MG63 (cell line): ENCODE measurements around the gene SCGB2A2. TPM values are rescaled to one million over a fixed set of nuclear protein-coding genes. Genes with fewer than 3 reads are reported as not detected.

Experiments
- DNase-seq: peaks from one replicate; pipeline ENCODE4 v3.0.0-alpha.2; 2020
- H3K27me3 ChIP-seq: fragments of 250-450 bp; sonication (Bioruptor Pico); 2 replicates; pipeline ENCODE4 v1.5.1; 2020; ENCODE audit warnings: mild to moderate bottlenecking, moderate library complexity
- H3K36me3 ChIP-seq: fragments of 250-450 bp; sonication (Bioruptor Pico); 2 replicates; pipeline ENCODE4 v1.5.1; 2020; ENCODE audit warnings: mild to moderate bottlenecking, moderate library complexity
- H3K4me3 ChIP-seq: fragments of 250-450 bp; sonication (Bioruptor Pico); 2 replicates; pipeline ENCODE4 v1.5.1; 2020; ENCODE audit warnings: mild to moderate bottlenecking, moderate library complexity
- H3K9me3 ChIP-seq: fragments of 250-450 bp; sonication (Bioruptor Pico); 2 replicates; pipeline ENCODE4 v1.5.1; 2020; ENCODE audit warnings: mild to moderate bottlenecking, moderate library complexity
- total RNA-seq: library from RNA; depleted of rRNA; stranded (reverse); fragments of >200 nt; shearing (Covaris generic); gene quantifications from 2 replicates; pipeline ENCODE4 v1.2.3, GENCODE V29; 2014; ENCODE audit warnings: low replicate concordance; rRNA removed

The SCGB2A2 gene
- not detected in 2 replicates for total RNA-seq

DNA sequence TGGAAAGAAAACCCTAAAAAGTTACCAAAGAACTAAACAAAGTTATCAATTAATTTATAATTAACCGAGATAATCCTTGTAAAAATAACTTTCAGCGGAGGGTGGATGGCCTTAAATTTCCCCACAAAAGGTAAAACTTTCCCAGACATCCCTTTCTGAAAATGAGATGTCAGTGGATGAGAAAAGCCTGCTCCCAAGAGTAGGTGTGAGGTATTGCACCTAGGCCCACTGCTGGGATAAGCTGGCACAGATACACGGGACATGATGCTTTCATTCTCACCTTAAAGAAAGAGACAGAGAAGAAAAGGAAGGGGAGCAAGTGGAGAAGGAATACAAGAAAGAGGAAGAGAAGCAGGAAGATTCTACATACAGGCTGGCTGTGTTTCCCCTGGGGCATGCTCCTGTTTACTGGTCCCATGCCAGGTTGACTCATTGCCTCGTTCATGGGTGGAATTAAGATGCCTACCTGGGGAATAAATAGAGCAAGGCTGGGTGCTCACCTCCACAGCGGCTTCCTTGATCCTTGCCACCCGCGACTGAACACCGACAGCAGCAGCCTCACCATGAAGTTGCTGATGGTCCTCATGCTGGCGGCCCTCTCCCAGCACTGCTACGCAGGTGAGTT, at the start of gene SCGB2A2:
TSS of gene SCGB2A2 (plus strand) at position 505 of the 625 bp plus-strand sequence. CDS start at position 564, 59 bp downstream.
- Histone ChIP-seq H3K27me3 (peaks cover 2% of the 10 kb centered on the region; the same call in 1 of the 2 replicates), H3K4me3 (no peak within 1 kb of the TSS), H3K36me3 (no peaks in the 10 kb centered on the region), H3K9me3 (no peaks in the 10 kb centered on the region)
- DNase-seq: no peak

DNA sequence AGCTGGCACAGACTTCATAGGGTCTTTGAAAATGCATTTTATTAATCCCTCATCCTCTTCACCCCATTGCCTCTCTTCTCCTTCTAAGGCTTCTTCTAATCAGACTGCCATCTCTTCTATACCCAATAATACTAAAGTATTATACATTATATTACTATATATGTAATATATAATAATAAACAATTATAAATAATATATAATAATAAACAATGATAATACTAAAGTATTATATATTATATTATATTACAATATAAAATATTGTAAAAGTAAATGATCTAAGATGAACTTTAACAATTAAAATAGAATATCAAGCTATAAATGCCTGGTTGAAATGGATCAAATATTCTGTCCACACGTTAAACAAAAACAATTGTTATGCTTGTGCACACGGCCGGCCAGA, 48.5 kb upstream of the SCGB2A2 start:
- Histone ChIP-seq H3K27me3 (no peaks in the 10 kb centered on the region; the same call in 1 of the 2 replicates), H3K4me3 (no peak overlapping the region), H3K36me3 (no peaks in the 10 kb centered on the region), H3K9me3 (peaks cover 14% of the 10 kb centered on the region)
- no peak for DNase-seq

DNA sequence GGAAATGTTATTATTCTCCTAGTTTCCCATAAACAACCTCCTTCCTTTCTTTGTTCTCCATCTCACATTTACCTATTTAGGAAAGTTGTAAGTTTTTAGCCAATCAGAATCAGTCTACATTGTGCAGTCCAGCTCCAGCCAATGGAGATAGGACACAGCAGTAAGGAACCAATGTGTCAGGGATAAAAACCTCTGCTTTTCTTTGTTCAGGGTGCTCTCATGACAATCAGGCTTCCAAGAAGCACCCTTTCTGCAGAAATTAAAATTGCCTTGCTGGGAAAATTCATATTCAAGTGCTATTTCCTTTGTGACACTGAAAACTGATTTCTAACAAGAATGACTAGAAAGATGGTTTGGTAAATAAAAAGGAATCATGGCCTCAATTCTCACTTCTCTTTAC, 46.9 kb upstream of the SCGB2A2 start:
- Histone ChIP-seq H3K9me3 (peaks cover 14% of the 10 kb centered on the region), H3K27me3 (no peaks in the 10 kb centered on the region; the same call in 1 of the 2 replicates), H3K36me3 (no peaks in the 10 kb centered on the region), H3K4me3 (no peak overlapping the region)
- no peak for DNase-seq

DNA sequence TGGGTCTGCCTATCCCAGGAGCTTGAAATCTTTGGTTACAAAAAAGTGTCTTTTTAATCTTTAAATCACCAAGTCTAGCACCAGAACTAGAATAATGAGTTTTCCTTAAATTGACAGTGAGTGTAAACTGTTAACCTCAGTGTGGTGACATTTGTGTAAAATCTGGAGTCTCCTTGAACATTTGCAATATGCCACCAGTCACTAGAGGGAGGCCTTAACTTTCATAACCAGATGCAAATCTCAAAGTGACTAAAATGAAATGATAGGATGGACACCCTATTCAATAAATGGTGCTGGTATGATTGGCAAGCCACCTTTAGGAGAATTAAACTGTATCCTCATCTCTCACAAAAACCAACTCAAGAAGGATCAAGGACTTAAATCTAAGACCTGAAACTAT, 36.2 kb upstream of the SCGB2A2 start:
- H3K9me3 ChIP-seq: no peaks in the 10 kb centered on the region
- DNase-seq: no peak
- no peaks in the 10 kb centered on the region for H3K36me3 ChIP-seq
- H3K4me3 ChIP-seq: no peak overlapping the region
- H3K27me3 ChIP-seq: peaks cover 26% of the 10 kb centered on the region

DNA sequence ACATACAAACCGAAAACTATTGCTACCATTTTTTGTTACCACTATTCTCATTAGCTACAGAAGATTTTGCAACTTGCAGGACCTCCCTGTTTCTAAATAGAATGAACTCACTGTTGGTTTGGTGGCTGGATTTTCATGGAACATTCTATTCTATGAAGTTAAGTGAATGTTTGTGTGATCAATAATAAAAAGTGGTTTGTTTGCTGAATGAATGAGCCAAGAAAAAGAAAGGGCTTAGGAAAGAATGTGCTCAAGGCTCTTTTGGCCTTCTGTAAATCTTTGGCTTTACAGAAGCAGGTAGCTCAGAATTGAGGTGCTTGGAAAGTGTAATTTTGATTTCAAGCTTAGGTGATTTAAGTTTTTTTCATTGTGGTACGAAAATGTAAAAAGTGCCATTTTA, 33.8 kb upstream of the SCGB2A2 start:
- Histone ChIP-seq H3K27me3 (peaks cover 34% of the 10 kb centered on the region), H3K9me3 (no peaks in the 10 kb centered on the region), H3K4me3 (no peak overlapping the region), H3K36me3 (no peaks in the 10 kb centered on the region)
- DNase-seq: no peak

DNA sequence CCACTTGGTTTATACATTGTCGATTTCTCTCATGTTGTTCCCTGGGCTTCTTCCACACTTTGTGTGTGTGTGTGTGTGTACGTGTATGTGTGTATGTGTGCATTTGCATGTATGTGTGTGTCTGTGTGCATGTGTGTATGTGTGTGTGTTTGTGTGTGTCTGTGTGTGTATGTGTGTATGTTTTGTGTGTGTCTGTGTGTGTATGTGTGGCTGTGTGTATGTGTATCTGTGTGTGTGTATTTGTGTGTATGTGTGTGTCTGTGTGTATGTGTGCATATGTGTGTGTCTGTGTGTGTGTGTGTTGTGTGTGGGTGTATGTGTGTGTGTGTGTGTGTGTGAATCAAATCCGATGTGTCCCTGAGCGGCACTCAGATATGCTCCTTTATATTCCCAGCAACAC, 32.5 kb upstream of the SCGB2A2 start:
- Histone ChIP-seq H3K27me3 (peaks cover 29% of the 10 kb centered on the region), H3K36me3 (no peaks in the 10 kb centered on the region), H3K4me3 (no peak overlapping the region), H3K9me3 (no peaks in the 10 kb centered on the region)
- no peak for DNase-seq

DNA sequence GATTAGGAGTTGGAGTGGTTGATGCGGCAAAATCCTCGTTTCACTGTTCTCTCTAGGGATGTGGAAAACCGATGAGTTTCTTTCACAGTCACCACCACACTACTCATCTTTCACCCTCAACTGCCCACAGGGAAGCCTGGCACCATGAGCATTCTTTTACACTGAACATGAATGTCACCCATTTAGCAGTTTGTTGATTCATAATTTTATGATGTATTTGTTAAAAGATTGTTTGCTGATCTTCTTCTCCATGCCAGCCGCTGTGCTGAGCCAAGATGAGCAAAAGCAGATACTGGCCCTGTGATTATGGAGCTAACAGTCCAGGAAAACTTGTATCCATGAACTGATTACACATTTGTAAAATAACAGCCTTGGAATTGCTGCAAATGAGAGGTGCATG, 31.8 kb upstream of the SCGB2A2 start:
- Histone ChIP-seq H3K9me3 (no peaks in the 10 kb centered on the region), H3K4me3 (no peak overlapping the region), H3K27me3 (peaks cover 29% of the 10 kb centered on the region), H3K36me3 (no peaks in the 10 kb centered on the region)
- DNase-seq: peak; percentile 6

DNA sequence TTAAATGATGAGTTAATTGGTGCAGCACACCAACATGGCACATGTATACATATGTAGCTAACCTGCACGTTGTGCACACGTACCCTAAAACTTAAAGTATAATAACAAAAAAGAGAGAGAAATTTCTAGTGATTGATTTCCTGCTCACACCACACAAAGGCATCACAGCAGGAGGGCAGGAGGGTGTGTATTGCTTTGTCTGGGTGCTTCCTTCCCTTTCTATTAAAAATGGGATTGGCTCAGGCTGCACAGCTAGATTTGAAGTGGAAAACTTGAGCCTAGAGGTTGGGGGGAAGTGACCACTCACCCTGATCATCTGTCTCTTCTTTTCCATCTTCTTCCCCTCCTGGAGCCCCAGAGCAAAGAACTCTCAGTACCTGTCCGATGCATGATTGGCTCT, 28.9 kb upstream of the SCGB2A2 start:
- H3K4me3 ChIP-seq: no peak overlapping the region
- peaks cover 16% of the 10 kb centered on the region for H3K27me3 ChIP-seq
- H3K9me3 ChIP-seq: no peaks in the 10 kb centered on the region
- no peaks in the 10 kb centered on the region for H3K36me3 ChIP-seq
- no peak for DNase-seq

DNA sequence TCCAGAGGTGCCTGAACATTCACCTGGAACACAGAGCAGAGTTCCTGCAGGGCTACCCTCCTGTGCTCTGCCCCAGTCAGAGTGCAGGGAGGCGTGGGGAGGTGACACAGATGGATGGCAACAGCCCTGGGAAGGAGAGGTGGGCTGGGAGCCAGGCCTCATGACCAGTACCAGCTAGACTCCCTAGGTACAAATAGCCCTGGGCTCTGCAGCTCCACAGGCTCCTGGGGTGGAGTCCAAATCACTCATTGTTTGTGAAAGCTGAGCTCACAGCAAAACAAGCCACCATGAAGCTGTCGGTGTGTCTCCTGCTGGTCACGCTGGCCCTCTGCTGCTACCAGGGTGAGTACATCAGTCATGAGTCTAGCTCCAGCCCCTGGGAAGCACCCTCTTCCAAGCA, 27.9 kb upstream of the SCGB2A2 start, which contains the start of gene SCGB1D2:
TSS of gene SCGB1D2 (plus strand) at position 219 of the 400 bp plus-strand sequence. CDS start at position 288, 69 bp downstream.
- Histone ChIP-seq H3K27me3 (peaks cover 13% of the 10 kb centered on the region), H3K9me3 (no peaks in the 10 kb centered on the region), H3K4me3 (no peak within 1 kb of the TSS), H3K36me3 (no peaks in the 10 kb centered on the region)
- DNase-seq: peak; percentile 62

DNA sequence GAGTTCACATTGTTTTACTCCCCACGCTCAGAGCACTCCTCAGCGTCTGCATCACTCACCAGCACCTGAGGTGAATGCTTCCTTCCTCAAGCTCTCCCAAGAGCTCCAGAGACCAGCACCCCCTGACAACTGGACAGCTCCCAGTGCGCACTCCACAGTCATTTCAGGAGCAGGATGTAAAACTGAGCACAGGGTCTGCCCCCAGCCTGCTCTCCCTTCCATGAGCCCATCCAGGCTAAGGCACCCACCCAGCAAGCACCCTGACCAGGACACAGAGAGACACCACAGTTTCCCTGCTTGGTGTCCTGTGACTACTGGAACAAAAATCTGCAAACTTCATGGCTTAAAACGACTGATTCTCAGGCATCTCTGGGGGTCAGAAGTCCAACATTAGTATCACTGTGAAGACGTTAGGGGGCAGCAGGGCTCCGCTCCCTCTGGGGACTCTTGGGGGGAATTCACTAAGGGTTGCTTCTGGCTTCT, 24.6 kb upstream of the SCGB2A2 start:
- Histone ChIP-seq H3K4me3 (no peak overlapping the region), H3K9me3 (no peaks in the 10 kb centered on the region), H3K27me3 (peaks cover 4% of the 10 kb centered on the region; the same call in 1 of the 2 replicates), H3K36me3 (no peaks in the 10 kb centered on the region)
- DNase-seq: peak; percentile 12

DNA sequence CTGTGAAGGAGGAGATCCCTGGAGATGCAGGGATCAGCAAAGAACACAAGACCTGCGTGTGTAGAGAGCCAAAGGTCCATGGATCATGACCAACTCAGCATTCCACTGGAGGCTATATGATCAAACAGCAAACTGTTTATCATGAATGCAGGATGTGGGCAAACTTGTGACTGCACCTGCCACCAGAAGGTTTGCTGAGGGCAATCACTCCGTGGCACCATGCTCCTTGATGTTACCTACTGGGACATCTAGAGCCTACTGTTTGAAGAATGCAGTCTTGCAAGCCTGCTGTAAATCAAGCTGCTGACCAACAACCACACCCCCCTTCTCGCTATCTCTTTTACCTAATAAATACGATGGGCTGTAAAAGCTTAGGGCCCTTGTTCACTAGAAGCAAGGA, 18.3 kb upstream of the SCGB2A2 start:
- Histone ChIP-seq H3K4me3 (no peak overlapping the region), H3K9me3 (no peaks in the 10 kb centered on the region; the same call in 1 of the 2 replicates), H3K36me3 (no peaks in the 10 kb centered on the region), H3K27me3 (peaks cover 6% of the 10 kb centered on the region; the same call in 1 of the 2 replicates)
- DNase-seq: no peak

DNA sequence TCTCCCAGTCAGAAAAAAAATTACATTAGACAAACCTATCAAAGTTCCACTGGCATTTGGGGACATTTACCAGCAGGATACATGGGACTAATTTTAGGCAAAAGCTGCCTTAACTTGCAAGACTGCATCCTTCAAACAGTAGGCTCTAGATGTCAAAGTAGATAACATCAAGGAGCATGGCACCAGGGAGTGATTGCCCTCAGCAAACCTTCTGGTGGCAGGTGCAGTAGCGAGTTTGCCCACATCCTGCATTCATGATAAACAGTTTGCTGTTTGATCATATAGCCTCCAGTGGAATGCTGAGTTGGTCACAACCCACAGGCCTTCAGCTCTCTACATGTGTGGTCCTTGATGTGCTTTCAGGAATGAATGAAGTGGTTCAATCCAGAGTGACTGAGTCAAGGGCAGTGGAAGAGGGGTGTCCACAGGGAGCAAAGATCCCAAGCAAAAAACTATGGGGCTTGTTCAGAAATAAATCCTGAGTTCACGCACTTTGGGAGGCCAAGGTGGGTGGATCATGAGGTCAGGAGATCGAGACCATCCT, 15.9 kb upstream of the SCGB2A2 start:
- Histone ChIP-seq H3K27me3 (peaks cover 8% of the 10 kb centered on the region; the same call in 1 of the 2 replicates), H3K9me3 (no peaks in the 10 kb centered on the region; the same call in 1 of the 2 replicates), H3K4me3 (no peak overlapping the region), H3K36me3 (no peaks in the 10 kb centered on the region)
- no peak for DNase-seq

DNA sequence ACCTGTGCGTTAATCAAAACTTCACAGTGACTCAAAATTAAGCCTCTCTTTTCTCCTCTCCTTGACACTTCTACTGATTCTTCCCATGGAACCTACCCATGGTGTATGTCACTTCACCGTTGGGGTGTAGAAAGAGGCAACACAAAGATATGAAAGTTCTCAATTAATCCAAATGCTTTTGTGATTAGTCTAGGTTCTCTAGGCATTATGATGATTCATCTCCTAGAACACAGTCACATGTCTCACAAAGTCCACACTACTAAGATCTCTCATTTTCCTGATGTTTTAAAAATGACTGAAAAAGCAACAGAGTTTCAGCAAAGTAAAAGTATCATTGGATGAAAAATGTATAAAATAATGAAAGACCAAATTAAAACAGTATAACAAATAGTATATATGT, 13.7 kb upstream of the SCGB2A2 start:
- no peak for DNase-seq
- Histone ChIP-seq H3K4me3 (no peak overlapping the region), H3K36me3 (no peaks in the 10 kb centered on the region), H3K9me3 (no peaks in the 10 kb centered on the region; the same call in 1 of the 2 replicates), H3K27me3 (peaks cover 8% of the 10 kb centered on the region; the same call in 1 of the 2 replicates)

DNA sequence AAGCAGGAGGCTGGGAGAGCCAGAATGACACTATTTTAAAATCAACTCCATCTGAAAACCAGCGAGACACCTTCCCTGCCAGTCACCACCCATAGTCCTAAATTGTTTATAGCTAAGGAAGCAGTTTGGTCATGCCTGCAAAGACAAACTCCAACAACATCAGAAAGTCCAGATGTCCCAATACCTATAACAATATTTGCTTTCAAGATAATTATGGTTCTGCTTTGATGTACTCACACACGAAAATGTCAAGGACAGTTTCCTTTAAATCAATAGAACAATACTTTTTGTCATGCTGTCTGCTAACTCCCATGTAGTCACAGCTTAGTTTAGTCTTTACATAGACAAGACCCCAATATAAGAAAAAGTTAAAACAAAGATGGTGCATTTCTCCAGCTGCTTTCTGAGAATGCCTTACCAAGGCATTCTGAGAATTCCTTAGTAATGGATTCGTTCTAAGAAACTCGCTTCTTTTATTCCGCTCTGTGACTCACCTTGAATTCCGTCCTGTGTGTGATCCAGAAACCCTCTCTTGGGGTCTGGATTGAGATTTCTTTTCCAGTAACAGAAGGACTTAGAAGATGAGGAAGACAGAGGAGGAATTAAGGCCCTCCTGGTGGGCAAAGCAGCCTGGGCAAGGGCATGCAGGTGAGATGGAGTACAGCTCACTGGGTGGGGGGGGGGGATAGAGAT, 9.6 kb upstream of the SCGB2A2 start:
- no peak for DNase-seq
- Histone ChIP-seq H3K36me3 (no peaks in the 10 kb centered on the region), H3K4me3 (no peak overlapping the region), H3K27me3 (peaks cover 8% of the 10 kb centered on the region; the same call in 1 of the 2 replicates), H3K9me3 (no peaks in the 10 kb centered on the region)

DNA sequence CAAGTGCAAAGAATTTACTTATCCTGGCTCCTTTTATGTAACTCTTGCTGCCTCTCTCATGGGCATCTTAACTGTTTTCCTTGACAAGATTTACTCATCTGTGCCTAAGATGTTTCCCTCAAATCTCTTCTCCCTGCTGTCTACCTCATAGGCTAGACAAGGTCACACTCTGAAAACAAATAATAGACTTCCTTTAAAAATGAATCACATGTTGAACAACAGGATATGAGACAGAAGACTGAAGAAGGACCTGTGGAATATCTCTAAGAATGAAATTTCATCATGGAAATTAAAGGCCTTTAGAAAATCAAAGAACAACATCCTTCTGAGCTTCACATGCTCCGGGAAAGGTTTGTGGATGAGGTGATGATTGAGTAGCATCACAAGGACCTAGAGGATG, 6.0 kb upstream of the SCGB2A2 start:
- no peak for DNase-seq
- no peaks in the 10 kb centered on the region for H3K36me3 ChIP-seq
- no peaks in the 10 kb centered on the region for H3K9me3 ChIP-seq
- no peaks in the 10 kb centered on the region for H3K27me3 ChIP-seq
- no peak overlapping the region for H3K4me3 ChIP-seq

DNA sequence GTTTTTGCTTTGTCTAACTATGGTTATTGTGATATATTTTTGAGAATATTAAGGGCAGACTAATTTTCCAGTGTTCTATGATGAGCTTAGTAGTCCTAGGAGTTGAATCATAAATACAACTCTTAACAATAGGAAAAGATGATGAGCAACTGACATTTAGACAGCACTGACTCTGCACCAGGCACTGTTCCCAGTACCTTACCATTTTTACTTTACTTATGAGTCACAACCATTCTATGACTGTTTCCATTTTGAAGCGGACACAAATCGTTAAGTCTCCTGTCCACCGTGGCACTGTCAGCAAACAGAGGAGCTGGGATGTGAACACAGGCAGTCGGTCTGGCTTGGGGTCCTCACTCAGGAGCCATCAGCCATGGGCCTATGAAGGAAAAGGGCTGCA, 3.4 kb upstream of the SCGB2A2 start:
- no peak overlapping the region for H3K4me3 ChIP-seq
- H3K27me3 ChIP-seq: 0 out of 2 replicates have a peak, but pooled peaks cover 2% of the 10 kb centered on the region
- peak; percentile 64 for DNase-seq
- no peaks in the 10 kb centered on the region for H3K36me3 ChIP-seq
- no peaks in the 10 kb centered on the region for H3K9me3 ChIP-seq

DNA sequence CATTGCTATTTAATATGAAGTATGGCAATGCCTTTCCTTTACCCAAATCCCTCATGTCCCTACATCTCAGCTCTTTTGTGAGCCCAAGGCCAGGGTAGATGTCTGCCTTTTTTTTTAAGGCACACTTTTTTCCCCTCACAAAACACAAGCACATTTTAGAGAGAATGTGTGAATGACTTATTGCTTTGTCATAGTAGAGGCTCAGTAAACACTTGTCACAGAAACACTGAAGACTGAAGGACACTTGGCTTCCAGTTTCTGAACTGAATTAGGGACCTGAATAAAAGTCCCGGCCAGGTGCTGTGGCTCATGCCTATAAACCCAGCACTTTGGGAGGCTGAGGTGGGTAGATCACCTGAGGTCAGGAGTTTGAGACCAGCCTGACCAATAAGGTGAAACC, 2.9 kb upstream of the SCGB2A2 start:
- no peaks in the 10 kb centered on the region for H3K9me3 ChIP-seq
- H3K36me3 ChIP-seq: no peaks in the 10 kb centered on the region
- H3K4me3 ChIP-seq: no peak overlapping the region
- DNase-seq: no peak
- 0 out of 2 replicates have a peak, but pooled peaks cover 2% of the 10 kb centered on the region for H3K27me3 ChIP-seq
